Camera-type eye (tissue), 1 donor: ENCODE results near the gene ILK. TPM values are rescaled to one million over a fixed set of nuclear protein-coding genes. Genes with fewer than 3 reads are reported as not detected.

ENCODE experiments used
- total RNA-seq: library from RNA; depleted of rRNA; stranded (reverse); fragments of >200 nt; gene quantifications from one replicate; pipeline ENCODE4 v1.2.3, GENCODE V29; 2014

ILK gene
- total RNA-seq = 136 TPM

GRCh38 chr11:6603287-6604080 is at the start of gene ILK, which contains the start of gene RRP8:
Gene ILK (plus strand): TSS chr11:6603774. CDS start chr11:6604272, 498 bp downstream.
Gene RRP8 (minus strand): TSS chr11:6603616. CDS start chr11:6603502, 114 bp downstream.

GRCh38 chr11:6612213-6613041 is 8.9 kb downstream of the ILK start, which contains the start of gene TAF10:
Gene TAF10 (minus strand): TSS chr11:6612216. CDS start chr11:6612189, 27 bp downstream.

DNA sequence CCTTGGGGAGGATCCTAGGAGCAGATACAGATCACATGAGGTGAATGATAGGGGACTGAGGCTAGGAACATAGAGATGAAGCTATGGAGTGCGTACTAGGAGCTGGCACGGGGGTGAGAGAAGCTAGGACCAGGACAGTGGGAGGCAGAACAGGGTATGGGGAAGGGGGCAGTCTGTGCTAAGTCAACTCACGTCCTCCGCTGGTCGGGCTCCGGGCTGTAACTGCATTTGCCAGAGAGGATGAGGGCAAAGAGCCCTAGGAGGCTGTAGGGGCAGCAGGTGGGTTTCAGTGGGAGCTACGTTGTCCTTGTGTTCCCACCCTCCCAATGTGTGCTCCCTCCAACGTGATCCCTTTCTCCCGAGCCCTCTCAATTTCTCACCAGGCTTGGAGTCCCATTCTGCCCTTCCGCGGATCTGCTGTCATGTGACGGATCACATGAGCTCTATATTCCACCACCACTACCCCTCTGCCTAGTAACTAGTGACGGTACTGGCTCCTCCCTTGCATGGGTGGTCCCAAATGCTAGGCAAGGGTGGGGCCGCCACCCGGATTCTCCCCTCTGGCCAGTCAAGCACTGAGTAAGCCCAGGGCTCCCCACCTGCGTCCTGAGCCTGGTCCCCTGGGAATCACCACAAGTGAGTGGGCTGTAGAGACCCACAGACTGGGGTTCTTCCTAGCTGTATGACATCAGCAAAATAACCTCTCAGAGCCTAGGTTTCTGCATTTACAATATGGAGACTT is 15.6 kb downstream of the ILK start, which contains the start of gene TPP1:
Gene TPP1 (minus strand): TSS at position 419 of the 742 bp plus-strand sequence. CDS start 22 bp downstream, at position 397.

GRCh38 chr11:6655790-6656583 is 52.4 kb downstream of the ILK start, which contains the start of gene DCHS1:
Gene DCHS1 (minus strand): TSS chr11:6655809. CDS start chr11:6641613, 14,196 bp downstream.

Other genes with a start within 250 kb of the ILK start
- 31.7 TPM for gene SMPD1, start 213.3 kb upstream of the ILK start, total RNA-seq
- 84.1 TPM for gene APBB1, start 184.7 kb upstream of the ILK start, total RNA-seq
- 2.8 TPM for gene HPX, start 162.8 kb upstream of the ILK start, total RNA-seq
- 26.2 TPM for gene TRIM3, start 129.8 kb upstream of the ILK start, total RNA-seq
- 59.3 TPM for gene ARFIP2, start 122.4 kb upstream of the ILK start, total RNA-seq
- 47.2 TPM for gene TIMM10B, start 122.3 kb upstream of the ILK start, total RNA-seq
- gene DNHD1, start 106.5 kb upstream of the ILK start, total RNA-seq = 12.1 TPM
- 25.6 TPM for gene RRP8, start 158 bp upstream of the ILK start, total RNA-seq
- gene TAF10, start 8.4 kb downstream of the ILK start, total RNA-seq = 16.2 TPM
- 65.5 TPM for gene TPP1, start 15.6 kb downstream of the ILK start, total RNA-seq
- gene DCHS1, start 52.0 kb downstream of the ILK start, total RNA-seq = 84.2 TPM
- 30.1 TPM for gene MRPL17, start 79.6 kb downstream of the ILK start, total RNA-seq
- gene OR2AG2, start 168.2 kb downstream of the ILK start, total RNA-seq = 0.16 TPM
- not detected for gene OR2AG1, start 179.2 kb downstream of the ILK start, total RNA-seq
- 0.55 TPM for gene OR6A2, start 195.9 kb downstream of the ILK start, total RNA-seq
- gene OR10A5, start 241.9 kb downstream of the ILK start, total RNA-seq = not detected